DMS53 treated with DMSO at 0.1 percent for 48 hours (cell line): ENCODE data around the gene SOAT2.

Source experiments
- DNase-seq: peaks from one replicate; lab custom pipeline; 2025; ENCODE audit not compliant: unreplicated experiment; lab: John Stamatoyannopoulos, UW

The SOAT2 gene

DNA sequence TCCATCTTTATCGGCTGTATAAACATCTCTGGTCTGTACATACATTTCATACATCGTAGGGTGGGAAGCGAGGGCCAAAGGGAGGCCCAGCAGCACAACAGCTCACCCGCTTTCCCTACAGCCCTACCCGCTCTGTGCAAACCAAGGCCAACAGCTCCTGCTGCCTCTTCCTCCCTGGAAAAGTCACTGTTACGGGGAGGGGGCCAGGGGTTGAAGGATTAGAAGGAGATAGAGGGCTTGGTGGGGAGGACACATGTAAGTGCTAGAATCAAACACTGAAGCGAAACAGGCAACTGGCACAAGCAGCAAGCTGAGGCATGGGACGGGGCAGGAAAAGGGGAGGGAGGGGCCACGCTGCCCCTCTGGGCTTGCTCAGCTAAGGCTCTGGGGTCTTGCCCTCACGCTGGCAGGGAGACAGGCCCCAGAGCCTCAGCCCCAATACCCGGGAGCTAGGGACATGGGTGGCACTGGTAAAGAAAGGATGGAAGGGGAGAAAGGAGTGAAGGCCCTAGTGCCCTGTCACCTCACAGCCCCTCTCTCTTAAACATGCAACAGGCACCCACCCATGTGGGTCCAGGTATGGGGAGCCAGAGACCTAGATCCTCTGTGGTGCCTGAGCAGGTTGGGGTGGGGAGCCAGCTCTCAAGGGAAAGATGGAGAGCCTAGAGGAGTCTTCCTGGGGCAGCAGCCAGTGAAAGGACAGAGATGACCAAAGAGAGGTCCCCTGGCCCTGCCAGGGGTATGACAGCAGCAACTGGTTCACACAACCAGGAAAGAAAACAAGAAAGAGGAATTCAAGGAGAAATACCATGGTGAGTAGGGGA, 38.5 kb upstream of the SOAT2 start:
- no peak for DNase-seq

DNA sequence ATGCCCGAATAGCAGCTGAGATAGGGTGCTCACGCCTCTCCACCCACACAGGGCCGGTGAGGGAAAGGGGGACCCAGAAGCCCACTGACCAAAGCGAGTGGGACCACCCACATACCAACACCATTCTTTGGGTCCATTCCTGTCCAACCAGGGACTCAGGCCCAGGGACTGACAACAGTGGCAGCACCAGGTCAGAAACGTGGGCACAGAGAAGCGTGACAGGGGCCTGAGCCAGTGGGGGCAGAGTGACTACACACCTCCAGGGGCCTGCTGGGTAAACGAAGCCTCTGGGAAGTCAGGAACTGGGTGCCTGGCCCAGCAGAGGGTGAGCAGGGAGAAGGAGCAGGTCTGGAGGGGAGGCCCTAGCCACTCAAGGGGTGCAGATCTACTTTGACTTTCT, 37.8 kb upstream of the SOAT2 start:
- DNase-seq: no peak

DNA sequence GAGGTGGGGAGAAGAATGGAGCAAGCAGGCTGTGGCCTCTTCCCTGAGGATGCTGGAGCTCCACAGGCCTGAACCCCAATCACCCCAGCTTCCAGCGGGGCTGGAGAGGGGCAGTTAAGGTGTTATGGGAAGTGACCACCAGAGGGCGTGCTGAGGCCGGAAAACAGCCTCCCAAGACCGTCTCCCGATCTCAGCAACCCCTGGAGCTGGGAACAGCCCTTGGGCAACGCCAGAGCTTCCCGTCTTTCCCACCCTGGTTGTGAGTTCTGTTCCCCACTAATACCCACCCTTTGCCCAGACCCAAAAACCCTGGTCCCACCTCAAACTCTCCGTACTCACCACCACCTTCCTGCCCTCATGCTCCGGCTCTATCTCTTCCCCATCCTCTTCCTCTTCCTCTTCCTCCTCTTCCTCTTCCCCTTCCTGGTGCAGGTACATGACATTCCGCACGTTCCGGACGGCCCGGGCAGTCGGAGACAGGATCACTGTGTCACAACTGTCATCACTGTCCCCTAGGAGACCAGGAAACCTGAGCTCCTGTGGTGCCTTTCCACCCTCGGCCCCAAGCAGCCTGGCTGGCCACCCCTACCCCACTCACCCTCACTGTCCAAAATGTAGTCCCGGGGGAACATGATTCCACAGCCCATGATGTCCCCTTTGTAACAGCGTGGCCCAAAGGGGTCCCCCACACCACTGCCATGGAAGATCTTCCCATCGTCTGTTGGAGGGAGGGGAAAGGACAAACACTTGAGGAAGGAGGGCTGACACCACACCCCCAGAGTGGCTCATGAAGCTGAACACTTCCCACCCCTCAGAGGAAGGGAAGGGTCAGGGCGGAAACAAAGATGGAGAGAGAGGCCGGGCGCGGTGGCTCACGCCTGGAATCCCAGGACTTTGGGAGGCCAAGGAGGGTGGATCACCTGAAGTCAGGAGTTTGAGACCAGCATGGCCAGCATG, 37.0 kb upstream of the SOAT2 start:
- peak; percentile 34 for DNase-seq

DNA sequence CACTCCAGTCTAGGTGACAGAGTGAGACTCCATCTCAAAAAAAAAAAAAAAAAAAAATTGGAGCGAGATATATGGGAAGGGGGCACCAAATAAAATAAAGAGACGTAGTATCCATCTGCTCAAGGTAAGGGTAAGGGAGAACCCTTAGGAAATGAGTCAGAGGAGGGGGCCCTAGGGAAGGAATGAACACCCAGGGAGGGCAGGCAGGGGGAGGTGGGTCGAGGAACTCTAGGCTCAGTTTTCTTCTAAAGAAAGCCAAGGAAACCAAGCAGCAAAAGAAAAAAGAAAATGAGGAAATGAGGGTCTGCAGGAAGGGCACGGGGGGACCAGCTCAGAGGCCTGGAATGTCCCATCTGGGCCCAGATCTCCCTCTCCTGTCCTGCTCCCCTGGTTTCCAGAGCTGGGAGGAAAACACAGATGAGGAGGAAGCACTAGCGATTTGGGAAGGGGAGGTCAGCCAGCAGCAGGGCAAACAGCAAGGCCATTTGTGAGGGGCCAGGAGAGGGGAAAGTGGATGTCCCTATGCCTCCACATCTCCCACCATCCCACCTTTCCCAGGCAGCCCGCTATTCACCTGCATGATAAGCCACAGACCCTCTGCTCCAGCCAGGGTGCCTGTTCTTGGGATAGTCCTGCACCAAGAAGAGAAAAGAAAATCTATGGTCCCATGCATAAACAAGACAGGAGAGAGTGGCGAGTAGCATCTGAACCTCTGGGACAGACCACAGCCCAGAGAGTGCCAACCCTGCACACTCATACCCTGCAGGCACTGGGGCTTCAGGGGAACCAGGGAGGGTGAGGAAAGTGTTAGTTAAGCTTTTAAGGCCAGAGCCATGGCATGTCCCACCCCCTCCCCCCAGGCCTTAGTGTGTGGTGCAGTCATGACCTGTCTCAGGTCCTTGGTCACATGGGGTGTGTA, 36.0 kb upstream of the SOAT2 start:
- DNase-seq: no peak

DNA sequence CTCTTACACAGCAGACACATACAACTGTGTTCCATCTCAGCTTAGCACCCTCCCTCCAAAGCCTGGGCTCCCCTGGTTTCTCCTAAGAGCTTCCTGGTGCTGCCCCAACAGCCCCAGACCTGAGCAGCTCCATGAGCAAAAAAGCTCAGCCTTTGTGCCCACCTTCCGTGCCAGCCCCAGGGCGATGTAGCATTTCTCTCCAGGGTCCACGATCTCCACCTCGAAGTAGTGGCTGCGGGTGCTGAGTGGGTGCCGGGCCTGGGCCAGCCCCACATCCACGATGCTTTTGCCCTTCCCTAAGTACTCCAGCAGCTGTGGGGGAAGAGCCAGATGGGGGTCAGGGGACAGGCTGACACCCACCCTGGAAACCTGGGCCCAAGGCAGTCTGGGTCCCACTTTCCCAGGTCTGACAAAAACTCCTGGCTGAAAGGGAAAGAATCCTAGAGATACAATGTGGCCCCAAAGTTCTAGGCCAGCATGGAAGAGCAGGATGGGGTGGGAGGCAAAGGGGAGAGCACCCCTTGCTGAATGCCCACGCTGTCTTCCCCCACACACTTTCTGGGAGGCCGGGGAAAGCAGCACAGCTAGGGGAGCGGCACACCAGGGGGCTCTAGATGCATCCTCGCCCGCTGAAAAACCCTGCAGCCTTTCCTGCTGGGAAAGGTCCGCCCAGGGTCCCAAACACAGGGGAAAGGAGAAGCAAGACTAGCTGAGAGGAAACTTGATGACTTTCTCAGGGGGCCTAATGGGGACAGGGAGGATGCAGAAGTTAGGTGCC, 35.1 kb upstream of the SOAT2 start:
- no peak for DNase-seq

DNA sequence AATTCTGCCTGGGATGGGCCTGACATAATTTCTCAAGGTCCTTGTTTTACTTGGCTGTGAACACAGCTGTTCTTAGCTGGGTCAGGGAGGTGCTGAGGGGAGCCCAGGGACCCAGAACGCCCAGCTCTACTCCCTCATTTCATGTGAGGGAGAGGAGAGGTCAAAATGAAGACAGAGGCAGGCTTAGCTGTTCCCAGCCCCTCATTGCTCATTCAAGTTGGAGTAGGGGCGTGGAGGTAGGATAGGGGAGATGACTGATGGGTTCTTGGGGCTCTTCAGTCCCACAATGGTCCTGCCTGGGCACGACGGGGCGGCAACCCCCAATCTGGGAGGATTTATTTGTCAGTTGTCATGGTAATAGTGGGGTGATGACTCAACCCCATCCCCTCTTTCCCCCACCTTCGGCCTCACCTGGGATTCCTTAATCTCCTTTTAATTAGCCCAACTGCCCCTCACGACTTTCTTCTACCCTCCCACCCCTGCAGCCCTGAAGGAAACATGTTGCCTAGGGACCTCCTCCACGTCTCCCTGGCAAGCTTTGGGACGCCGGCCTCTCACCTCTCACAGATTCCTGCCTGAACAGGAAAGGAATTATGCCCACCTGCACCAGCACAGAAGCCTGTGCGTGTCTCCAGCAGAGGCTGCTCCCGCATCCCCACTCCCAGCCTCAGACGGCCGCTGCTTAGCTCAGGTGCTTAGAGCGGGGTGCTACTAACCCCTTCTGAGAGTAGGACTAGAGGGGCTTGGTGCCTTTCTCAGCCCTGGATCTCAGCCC, 34.3 kb upstream of the SOAT2 start:
- no peak for DNase-seq

DNA sequence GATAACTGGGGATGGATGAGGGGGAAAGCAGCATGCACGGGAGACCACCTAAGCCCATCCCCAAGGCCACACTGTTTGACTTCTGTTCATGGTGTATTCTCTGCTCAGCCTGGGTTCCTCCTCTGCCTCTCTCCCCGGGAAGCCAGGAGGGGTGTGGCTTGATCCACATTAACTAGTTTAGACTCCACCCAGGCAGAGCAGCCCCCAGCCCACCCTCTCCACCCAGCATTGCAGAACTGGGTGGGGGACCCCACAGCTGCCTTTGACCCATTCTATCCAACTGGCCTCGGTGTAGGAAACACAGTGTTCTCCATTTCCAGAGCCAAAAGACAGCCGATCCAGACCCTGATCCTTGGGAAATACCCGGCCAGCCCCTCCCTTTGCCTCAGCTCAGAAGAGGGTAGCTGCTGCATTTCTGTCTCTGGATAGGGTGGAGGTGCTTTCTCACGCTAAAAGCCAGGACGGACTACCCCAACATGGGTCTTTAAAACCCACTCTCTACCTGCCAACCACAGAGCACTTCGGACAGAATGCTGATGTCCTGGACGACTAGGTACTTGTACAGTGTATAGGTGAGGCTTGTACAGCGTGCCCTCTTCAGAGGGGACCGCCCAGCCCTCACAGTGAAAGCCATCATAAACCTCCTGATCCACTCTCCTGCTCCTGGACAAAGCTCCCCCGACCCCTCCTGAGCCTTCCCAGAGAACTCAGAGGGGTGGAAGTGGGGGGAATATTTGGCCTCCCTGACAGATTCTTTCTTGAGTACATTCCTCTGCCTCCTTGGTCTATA, 33.5 kb upstream of the SOAT2 start:
- DNase-seq: no peak

DNA sequence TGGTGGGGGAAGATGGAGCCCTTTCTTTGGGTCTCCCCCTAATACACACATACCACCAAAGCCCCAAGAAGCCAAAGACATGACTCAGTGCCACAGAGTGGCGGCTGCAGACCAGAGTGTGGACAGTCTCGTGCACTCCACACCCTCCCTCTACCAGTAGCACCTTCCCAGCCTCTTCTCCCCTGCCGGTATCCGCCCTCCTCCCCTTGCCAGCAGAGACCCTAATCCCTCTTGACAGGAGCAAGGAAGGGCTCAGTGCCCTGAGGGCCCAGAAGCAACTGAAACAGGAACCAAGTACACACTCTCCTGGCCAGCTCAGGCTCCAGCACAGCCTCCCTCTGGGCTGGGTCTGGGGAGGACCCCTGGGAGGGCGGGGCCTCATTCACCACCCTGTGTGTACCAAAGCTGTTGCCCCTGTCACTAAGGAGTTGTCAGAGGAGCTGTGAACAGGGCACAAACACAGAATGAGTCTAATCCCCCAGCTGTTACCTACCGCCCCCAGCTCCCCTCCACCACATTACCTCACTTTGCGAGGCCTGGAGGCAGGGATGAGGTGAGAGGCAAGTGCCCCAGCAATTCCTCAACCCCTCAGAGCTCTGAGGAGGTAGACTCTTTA, 32.3 kb upstream of the SOAT2 start:
- no peak for DNase-seq

DNA sequence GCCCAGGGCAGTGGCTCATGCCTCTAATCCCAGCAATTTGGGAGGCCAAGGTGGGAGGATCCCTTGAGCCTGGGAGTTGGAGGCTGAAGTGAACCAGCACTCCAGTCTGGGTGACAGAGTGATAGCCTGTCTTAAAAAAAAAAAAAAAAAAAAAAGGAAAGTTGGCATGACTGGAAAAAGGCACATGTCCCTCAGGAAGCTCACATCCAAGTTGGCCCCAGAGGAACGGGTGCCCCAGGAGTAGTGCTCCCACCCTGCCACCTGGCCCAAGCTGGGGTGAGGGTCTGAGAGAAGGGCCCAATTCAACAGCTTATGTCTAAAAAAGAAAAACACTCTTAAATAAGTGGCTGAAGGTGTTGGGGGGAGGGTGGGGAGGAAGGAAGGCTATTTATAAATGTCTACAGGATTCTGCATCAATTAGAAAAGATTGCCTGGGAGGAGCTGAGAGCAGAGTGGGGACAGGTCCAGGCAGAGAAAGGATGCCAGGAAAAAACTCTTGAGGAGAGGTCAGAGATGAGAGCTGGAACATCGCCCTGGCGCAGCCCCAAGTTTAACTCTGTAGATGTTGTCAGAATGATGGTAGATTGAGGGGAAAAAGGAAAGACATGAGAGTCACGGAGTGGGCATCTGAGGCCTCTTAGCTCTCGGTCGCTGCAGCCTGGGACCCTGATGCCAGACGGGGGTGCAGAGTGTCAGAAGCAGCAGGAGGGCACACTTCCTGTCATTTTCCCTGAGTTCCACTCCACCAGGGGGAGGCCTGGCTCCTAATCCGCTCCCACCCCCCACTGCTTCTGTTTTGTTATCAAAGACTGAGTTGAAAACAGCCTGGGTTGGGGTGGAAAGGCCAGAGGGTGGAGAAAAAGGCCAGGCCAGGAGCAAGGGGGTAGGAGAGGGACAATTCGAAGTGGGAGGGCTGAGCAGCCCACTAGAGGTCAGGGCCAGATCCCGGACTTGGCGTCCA, 31.4 kb upstream of the SOAT2 start:
- DNase-seq: no peak

DNA sequence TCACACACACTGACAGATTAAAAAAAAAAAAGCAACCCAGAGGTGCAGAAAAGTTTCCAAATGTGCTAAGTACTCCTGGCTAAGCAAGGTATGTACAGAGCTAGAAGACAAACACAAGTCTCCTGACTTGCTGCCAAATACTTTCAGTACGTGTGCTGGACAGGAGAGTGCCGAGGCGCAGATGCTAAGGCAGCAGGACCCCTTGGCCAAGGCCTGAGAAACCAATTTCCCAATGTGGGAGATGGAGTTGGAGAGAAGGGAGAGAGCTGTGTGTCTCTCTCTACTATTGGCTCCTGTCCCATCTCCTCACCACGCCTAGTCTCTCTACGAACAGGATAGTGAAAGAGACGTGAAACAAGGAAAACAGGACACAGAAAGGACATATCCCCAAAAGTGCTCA, 29.4 kb upstream of the SOAT2 start:
- DNase-seq: no peak

DNA sequence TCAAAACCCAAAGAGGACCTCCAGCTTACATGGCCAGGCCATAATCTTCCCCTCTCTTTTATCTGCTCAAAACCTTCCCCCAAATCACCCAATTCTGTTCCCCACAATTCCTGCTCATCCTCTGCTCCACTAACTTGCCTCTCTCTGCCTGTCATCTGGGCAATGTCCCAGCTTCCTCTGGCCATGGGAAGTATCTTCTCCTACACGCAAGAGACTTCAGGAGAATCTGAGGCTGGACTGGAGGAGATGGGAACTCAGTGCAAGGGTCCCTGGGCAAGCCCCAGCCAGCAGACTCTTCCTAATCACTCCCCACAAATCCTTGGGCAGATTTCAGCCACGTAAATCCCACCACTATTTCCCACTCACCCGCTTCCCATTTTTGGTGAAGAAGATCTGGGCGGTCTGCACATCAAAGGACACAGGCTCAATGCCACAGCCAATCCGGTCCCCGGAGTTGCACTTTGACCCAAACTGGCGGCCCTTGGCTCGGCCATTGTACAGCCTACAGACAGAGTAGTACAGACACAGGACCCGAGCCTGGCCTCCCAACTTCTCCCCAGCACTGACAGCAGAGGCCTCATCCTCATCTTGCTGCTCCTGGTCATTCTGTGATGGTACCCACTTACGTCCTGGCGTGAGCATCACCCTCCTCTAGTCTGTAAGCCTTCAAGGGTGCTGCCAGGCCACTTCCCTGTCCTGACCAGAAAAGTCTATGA, 28.8 kb upstream of the SOAT2 start:
- no peak for DNase-seq

DNA sequence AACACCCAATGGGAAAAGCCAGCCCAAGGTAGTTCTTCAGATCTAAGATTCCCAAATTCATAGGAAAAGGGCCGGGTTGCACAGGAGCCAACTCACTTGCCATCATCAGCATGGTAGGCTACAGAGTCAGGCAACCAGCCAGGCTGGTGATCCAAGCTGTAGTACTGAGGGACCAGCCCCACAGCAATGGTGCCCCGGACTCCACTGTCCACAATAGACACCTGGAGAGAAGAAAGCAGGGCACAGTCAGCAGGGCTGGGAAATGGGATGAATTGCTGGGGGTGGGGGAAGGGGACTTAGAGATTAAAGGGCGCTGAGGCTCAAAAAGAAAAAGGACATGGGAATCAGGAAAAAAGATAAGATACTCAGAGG, 28.3 kb upstream of the SOAT2 start:
- DNase-seq: no peak

DNA sequence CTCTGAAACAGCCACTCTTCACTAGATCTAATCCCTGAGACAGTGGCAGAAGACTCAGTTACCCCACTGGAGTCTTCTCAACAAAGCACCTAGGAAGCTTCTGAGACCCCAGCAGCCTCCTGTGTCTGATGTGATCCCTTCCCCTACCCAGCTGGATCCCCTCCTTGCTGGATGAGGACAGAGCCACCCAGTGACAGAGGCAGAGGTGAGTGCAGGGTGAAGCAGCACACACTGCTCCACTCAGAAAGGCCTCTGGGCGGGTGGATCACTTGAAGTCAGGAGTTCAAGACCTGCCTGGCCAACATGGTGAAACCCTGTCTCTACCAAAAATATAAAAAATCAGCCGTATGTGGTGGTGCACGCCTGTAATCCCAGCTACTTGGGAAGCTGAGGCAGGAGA, 26.8 kb upstream of the SOAT2 start:
- no peak for DNase-seq

DNA sequence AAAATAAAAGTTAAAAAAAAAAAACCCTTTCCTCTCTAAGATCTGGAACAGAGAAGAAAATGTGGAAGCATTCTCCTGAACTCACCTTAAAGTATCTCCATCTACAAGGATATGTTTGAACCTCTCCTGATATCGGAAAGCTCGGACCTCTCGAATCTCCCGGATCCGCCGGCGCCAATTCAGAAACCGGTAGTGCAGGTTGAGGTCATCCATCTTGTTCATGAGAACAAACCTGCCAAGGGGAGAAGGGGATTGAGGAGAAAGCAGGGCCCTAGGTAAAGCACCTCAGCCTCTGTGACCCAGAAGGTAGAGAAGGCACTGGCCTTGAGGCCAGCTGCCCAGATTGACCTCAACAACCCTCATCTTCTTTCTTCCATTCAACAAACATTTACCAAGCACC, 26.3 kb upstream of the SOAT2 start:
- no peak for DNase-seq

DNA sequence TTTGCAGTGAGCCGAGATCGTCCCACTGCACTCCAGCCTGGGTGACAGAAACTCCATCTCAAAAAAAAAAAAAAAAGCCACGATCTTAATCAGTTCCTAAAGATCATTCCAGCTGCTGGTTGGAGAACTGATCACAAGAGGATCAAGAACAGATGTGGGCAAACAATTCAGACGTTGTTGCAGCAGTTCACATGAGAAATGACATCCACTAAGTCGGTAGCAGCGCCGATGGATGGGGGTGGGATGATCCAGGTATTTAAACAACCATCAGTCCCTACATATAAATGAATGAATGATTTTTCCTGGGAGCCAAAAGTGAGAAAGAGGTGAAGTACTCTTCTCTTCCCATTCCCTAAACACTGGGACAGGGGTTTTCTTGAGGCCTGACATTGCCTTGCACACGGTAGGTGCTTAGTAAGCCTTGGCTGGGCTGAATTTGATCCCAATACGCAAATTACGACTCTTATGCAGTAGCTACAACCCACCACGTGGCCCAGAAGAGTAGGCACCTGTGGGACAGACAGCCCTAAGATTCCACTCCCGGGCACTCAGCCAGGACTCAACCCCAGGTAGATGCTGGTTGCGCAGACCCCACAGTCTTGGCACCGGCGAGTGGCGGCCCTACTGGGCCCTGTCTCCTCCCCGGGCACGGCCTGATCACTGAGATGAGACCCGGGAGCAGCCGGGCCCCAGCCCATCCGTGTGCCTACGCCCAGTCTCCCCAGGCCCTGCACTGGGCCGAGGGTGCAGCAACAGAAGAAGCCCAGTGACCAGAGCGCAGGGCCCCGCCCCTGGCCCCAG, 24.7 kb upstream of the SOAT2 start:
- DNase-seq: peak; percentile 48
